Suprapubic skin (tissue), 4 donors: ENCODE data around the gene MYO1A.

Source experiments
- EP300 ChIP-seq: sonication (generic); formaldehyde crosslinking; IDR thresholded peaks from one replicate; pipeline ENCODE4 v1.6.1; 2017; ENCODE audit warnings: antibody characterized with exemption
- POLR2AphosphoS5 ChIP-seq, 3 donors: sonication (generic); formaldehyde crosslinking; IDR thresholded peaks; one replicate each; pipeline ENCODE4 v1.6.1; 2017; ENCODE audit warnings: antibody characterized with exemption in 3 of 3
- TF ChIP-seq, protein P1 (sequence below), 2 donors: fragments of 200-600 bp in 1 of 2; fragments of 450-650 bp in 1 of 2; sonication (generic) in 1 of 2; IDR thresholded peaks; one replicate each; pipeline ENCODE4 v1.5.1; 2016 to 2019; ENCODE audit warnings: antibody characterized with exemption in 2 of 2, mild to moderate bottlenecking in 1 of 2, moderate library complexity in 1 of 2

DNA sequence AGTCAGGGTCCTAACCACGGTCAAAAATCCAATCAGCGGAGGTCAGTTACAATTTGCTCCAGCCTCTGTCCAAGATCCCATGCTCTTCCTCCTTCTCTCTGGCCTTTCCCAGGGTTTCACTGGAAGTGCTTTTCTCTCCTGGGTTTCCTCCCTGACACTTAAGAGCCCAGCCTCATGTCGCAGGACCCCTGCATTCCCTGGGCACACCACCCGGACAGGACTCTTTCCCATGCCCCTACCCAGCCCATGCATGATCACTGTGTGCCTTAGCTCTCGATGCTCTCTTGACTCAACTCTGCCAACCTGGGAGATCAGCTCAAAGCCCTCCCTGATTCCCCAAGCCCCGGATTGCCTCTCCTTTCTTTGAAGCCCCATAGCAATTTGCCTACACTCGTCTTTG is 18.1 kb downstream of the MYO1A start:
- TF ChIP-seq, protein P1, sequence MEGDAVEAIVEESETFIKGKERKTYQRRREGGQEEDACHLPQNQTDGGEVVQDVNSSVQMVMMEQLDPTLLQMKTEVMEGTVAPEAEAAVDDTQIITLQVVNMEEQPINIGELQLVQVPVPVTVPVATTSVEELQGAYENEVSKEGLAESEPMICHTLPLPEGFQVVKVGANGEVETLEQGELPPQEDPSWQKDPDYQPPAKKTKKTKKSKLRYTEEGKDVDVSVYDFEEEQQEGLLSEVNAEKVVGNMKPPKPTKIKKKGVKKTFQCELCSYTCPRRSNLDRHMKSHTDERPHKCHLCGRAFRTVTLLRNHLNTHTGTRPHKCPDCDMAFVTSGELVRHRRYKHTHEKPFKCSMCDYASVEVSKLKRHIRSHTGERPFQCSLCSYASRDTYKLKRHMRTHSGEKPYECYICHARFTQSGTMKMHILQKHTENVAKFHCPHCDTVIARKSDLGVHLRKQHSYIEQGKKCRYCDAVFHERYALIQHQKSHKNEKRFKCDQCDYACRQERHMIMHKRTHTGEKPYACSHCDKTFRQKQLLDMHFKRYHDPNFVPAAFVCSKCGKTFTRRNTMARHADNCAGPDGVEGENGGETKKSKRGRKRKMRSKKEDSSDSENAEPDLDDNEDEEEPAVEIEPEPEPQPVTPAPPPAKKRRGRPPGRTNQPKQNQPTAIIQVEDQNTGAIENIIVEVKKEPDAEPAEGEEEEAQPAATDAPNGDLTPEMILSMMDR (IDR thresholded peaks at IDR 0.05), result no peak
- TF ChIP-seq EP300 (no peak), POLR2AphosphoS5 (IDR thresholded peaks at IDR 0.05) (no peak)
